Raji (cell line): Measurements from ENCODE around the gene HDLBP.

Experiments used
- POLR2A ChIP-seq: IDR thresholded peaks from 2 replicates; pipeline ENCODE4 v1.6.1; 2011; ENCODE audit warnings: low read depth, low read length, control low read depth; ENCODE audit not compliant: insufficient read depth

The HDLBP gene

DNA sequence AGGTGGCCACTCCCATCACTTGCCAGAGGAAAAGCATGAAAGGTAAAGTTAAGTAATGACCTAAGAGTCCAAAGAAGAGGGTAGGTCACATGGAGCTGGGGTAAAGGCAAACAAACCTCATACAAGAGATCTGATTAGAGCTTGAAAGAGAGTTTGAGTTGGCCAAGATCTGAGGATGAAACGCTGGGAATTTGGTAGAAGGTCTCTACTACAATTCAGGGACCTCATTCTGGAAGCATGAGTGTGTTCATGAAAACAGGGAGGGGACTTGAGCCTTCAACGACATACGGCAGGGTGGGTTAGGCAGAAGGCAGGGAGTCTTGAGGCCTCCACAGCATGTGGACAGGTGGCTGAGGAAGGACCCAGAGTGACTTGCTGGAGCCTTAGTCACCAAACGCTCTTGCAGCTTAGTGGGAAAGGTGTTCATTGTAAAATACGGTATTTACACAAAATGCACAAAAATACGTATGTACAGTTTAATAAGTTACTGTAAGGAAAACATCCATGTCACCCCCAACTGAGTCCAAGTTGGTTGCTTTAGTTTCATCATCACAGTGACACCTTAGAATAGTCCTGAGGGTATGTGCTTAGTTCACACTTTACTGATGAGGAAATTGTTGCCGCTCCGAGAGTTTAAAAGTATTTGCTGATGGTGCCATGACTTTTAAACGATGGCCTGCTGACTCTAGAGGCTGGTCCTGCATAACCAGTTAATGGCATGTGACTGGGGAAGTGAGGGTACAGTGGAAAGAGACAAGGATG lies 35.6 kb upstream of the HDLBP start:
- TF ChIP-seq POLR2A: no peak

DNA sequence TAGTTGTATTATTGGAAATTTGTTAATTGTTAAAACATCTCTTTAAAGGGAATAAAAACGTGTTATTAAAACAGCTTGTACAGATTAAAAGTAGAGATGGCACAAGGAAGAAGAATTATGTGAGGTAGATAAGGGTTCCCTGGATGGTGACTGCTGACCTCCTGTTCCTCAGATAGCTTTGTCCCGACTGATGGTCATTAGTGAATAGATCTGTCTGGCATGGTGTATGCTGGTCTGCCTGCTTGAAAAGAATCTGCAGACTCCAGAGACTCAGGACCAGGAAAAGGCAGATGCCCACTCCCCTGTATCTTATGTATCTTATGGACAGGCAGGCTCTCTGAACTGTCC lies 35.0 kb upstream of the HDLBP start:
- TF ChIP-seq POLR2A: no peak

DNA sequence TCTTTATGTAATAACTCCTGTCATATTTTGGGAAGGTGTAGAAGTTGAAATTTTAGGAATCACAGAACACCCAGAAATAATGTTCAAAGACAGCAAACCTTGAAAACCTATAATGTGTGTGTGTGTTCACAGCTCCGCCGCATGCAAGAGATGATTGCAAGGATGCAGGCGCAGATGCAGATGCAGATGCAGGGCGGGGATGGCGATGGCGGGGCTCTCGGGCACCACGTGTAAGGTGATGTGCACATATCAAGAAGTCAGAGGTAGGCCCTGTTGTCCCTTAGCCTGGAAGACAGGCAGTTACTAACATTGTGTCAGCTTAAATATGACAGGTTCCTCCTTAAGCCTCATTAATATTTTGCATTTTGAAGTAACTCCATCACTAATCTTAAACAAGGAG lies 34.5 kb upstream of the HDLBP start:
- no peak for TF ChIP-seq POLR2A

DNA sequence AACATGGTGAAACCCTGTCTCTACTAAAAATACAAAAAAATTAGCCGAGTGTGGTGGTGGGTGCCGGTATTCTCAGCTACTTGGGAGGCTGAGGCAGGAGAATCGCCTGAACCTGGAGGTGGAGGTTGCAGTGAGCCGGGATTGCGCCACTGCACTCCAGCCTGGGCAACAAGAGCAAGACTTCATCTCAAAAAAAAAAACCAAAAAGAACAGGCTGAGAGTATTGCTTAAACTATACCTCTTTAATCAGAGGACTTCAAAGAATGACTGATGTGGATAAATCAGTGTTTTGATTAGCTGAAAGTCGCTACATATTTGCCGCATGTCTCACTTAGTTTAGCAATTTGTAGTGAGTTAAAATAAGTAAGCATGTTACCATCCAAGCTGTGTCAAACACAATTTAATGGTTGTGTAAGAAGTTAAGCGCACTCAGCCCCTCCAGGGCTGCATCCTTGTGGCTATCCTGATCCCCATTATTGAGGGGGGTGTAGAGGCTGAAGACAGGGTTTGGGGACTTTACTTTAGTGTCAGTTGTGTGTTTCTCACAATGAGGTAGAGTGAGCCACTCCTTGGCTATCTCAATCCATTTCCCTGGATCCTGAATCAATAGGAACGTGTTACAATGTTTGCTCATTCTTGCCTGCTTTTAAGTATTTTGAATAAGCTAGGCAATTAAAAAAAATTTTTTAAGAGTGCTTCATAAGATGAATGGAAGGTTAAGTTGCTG lies 29.6 kb upstream of the HDLBP start:
- no peak for TF ChIP-seq POLR2A

DNA sequence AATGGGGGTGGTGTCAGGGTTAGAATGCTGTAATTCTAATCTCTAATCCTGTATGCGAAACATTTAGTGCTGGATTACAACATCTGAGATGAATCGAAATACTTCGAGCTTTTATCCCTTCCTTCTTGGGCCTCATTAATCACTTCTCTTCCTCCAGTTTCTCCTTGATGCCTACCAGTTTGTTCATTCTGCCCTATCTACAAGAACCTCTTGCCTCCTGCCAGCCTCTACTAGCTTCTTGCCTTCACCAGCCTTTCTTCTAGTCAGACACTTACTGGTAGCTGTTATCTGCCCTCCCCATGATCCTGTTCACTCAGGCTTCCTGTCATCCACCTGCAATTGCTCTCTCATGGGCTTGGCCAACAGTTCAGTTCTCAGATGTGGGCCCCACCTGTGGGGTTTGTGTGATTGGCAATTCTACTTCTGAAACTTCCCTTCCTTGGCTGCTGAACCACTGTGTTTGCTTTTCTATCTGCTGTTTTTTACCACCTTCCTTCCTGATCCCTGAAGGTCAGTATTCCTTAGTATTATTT lies 25.2 kb upstream of the HDLBP start:
- TF ChIP-seq POLR2A: no peak

DNA sequence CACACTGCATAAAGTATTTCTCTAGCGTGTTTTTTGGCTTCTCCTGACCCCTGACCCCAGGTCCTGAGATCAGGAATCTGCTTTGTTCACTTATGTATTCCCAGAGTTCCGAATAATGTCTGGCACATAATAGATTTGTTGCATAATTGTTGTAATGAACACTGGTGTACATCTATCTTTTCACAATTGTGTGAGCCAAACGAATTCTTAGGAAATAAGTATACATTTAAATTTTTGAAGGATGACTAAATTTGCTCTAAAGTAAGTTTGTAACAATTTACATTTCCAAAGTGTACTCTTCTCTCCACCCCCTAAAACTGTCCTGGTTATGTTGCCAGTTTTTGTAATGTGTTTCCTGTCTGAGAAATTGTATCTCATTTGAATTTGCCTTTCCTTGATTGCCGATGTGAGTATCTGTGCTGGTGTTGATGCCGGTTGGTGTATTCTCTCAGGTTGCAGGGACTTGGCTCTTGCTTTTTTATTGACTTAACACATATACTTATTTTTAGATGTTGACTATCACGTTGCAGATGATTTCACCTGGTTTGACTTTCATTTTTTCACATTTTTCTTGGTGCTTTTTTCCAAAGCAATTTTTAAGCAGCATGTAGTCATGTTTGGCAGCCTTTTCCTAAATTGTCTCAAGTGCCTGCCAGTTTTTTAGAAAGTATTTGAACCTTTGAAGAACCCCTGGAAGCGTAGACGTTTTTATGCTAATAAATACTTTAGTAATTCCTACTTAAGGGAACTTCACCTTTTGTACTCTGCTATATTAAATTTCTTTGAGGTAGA lies 24.6 kb upstream of the HDLBP start:
- TF ChIP-seq POLR2A: no peak

DNA sequence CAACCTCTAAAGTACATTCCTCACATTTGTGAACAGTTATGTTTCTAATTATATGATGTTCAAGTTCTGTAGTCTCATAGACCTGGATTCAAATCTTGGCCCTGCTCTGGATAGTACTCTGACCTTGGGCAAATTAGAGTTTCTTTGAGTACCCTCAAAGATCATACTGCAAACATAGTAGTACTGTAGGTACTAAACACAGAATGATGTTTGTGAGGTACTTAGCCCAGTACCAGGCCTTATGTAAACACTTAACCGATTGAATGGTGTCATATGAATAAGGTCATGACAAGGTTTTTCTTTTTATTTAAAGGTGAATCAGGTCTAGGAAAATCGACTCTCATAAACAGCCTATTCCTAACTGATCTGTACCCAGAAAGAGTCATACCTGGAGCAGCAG lies 19.3 kb upstream of the HDLBP start:
- no peak for TF ChIP-seq POLR2A

DNA sequence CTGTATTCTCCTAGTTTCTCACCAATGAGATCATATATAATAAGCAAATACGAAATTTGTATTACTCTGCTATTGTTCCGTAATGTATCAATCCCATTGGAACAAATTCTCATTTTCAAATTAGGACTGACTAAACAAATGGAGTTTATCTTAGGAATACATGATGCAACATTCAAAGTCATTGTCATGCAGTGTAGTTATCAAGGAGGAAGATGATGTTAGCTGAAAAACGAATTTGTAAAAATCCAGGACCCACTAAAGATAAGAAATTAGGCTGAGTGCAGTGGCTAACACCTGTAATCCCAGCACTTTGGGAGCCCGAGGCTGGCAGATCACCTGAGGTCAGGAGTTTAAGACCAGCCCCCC lies 15.1 kb upstream of the HDLBP start:
- no peak for TF ChIP-seq POLR2A

DNA sequence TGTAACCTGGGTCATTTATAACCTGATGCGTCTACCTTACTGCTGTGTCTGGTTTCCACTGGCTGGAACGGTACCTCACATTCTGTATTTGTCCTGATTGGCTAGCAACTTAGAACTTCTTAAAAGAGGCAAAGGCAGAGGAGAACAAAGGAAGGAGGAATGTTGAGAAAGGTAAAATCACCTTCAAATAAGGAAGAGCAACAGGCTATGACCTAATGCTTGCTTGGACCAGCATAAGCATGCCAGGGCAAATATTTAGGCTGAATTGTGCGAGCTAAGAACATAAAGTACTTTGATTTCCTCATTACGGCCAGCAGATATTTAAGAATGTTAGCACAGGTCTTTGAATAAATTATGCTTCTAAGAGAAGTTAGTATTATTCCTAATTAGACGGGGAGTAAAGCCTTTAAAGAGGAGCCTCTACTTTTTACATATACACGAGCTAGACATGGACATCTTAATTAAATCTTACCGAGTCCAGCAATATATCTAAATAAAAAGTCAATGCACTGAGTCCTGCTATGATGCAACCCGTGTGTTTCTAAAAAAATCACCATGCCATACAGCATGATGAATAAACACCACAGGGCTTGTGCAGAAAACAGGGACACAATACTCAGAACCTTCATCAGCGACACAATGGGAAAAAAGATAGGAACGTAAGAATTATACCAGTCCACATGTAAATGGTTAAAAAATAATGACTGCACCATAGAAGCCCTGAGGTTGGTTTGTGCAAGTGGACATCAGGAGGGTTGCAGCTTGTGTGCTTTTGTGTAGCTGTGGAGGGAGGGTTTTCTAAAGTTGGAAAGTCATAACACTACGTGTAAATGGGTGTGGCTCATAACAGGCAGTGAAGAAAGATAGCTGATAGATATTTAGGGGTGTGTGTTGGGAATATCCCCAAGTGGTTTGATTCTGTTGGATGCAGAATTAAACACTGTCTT lies 14.5 kb upstream of the HDLBP start:
- TF ChIP-seq POLR2A: no peak

DNA sequence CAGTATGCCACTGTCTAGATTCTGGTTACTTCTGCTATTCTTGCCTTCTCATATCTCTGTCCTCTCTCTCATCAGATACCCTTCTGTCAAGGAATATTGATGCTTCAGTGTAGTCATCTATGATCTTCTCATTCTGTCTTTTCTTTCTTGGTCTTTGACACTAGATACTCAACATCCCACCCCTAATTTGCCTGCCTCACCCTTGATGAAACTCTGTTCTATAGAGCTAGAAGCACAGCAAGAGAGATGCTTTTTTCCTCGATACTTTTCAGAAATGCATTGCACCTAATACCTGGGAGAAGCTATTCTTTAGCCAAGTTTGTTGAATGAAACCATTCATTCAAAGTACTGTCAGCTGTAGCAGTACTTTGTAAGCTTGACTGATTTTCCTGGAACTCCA lies 9.8 kb upstream of the HDLBP start:
- TF ChIP-seq POLR2A: no peak

DNA sequence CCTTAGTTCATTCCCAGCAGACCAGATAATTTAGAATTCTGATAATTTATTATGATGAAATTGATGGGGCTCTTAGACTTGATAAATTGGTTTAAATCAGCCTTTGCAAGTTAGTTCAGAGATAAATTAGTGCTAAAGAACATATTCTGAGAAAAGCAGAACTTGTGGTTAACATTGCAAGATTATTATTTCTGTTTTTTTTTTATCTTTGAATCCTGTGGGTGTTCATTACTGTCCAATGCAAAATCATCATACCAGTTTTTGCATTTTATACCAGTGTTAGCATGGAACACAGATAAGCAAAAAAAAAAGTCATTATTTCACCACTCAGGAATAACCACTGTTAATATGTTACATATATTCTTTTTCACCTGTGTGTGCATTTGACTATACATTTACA lies 9.3 kb upstream of the HDLBP start:
- no peak for TF ChIP-seq POLR2A

DNA sequence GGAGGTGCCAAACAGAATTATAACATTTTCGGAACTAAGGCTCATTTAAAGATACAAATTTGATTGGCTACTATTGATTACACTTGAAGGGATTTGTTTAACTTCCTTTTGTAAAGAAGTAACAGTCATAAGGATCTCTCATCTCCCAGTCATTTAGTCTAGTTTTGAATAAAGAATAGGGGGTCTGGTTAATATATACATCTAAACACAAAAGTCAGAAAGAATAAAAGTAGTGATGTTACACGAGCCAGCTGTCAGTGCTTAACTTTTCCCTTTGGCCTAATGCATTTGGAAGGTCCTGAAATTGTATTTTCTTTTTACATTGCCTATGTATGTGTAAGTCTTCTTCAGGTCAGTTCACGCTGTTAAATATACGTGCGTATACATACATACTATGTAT lies 8.3 kb upstream of the HDLBP start:
- TF ChIP-seq POLR2A: no peak

DNA sequence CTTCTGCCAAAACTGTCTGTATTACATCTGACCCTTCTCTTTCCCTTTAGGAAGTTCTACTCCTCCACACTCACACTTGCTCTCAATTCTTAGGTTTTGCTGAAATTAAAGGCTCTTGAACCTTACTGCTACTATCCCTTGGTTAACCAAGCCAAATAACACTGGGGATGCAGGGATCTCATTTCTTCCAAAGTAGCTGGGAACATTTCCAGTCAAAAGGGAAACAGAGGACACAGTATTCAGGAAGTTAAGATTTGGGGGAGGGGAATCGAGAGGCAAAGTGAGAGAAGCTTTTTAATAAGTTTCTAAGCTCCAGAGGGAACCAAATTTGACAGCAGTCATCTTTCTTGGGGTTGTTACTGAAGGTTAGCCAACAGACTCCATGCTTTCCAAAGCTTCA lies 6.4 kb upstream of the HDLBP start:
- TF ChIP-seq POLR2A: no peak

DNA sequence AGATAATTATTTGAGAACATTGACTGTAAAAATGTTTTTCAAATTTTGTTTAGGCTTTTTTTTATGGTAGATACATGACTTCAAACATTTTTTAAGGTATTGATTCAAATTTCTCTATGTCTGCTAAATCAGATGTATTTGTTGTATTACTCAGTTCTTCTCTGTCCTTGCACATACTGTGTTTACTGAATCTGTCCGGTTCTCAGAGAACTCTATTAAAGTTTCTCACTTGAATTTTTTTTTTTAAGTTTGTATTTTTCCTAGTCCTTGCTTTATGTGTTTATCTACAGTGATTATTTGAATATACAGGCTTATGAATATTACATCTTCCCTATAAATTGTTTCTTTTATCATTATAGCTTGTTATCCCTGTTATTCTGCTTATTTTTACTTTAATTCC lies 5.6 kb upstream of the HDLBP start:
- no peak for TF ChIP-seq POLR2A

DNA sequence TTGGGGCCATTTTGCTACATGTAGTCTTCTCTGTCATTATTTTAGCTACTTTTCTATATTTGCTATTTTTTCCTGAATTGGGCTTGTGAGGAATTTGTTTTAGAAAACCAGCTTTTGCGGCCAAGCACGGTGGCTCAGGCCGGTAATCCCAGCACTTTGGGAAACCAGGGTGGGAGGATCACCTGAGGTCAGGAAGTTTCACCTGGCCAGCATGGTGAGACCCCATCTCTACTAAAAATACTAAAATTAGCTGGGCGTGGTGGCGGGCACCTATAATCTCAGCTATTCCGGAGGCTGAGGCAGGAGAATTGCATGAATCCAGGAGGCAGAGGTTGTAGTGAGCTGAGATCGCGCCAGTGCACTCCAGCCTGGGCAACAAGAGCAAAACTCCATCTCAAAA lies 4.9 kb upstream of the HDLBP start:
- TF ChIP-seq POLR2A: no peak
